GM19023 (cell line): ENCODE data around the gene HNF4A.
"Not testable (repeated sequence)": the region's sequence is repeated elsewhere in the genome, so short reads cannot be mapped to it uniquely, and the experiment has no call there.

Source experiments
- ATAC-seq: cut with Tn5 transposase; IDR thresholded peaks from one replicate; pipeline ENCODE4 v1.9.1; 2021; ENCODE audit warnings: mild to moderate bottlenecking, moderate library complexity; ENCODE audit not compliant: unreplicated experiment

The HNF4A gene

GRCh38 chr20:44461803-44462174, 106.3 kb downstream of the HNF4A start:
- no peak for ATAC-seq

- no peak for ATAC-seq
These were observed 108.0 kb downstream of the HNF4A start for GRCh38 chr20:44463466-44463865.

- ATAC-seq = no peak
These were observed 109.0 kb downstream of the HNF4A start for GRCh38 chr20:44464514-44464913.

- no peak for ATAC-seq
These were observed 109.6 kb downstream of the HNF4A start for GRCh38 chr20:44465001-44465560.

- no peak for ATAC-seq
These were observed 111.9 kb downstream of the HNF4A start for GRCh38 chr20:44467289-44467883.

GRCh38 chr20:44468044-44468782, 112.7 kb downstream of the HNF4A start:
- no peak for ATAC-seq

GRCh38 chr20:44470327-44470726, 114.8 kb downstream of the HNF4A start:
- no peak for ATAC-seq

- ATAC-seq = no peak
These were observed 116.0 kb downstream of the HNF4A start for GRCh38 chr20:44471481-44471882.

GRCh38 chr20:44472283-44472682, 116.8 kb downstream of the HNF4A start:
- not testable (repeated sequence) for ATAC-seq

- no peak for ATAC-seq
These were observed 119.8 kb downstream of the HNF4A start for GRCh38 chr20:44475372-44475693.

GRCh38 chr20:44475694-44476560, 120.4 kb downstream of the HNF4A start, which contains the start of gene TTPAL:
Gene TTPAL, plus strand, starts transcription at chr20:44475874. Its CDS starts 4,126 bp downstream, at chr20:44480000.
- peak; percentile 92 for ATAC-seq

- no peak for ATAC-seq
These were observed 121.7 kb downstream of the HNF4A start for GRCh38 chr20:44477151-44477550.

- ATAC-seq = no peak
These were observed 122.7 kb downstream of the HNF4A start for GRCh38 chr20:44478206-44478605.

- ATAC-seq = no peak
These were observed 124.1 kb downstream of the HNF4A start for GRCh38 chr20:44479643-44480042.

- ATAC-seq = no peak
These were observed 124.6 kb downstream of the HNF4A start for GRCh38 chr20:44480097-44480496.

- no peak for ATAC-seq
These were observed 126.4 kb downstream of the HNF4A start for GRCh38 chr20:44481719-44482416.

- ATAC-seq = no peak
These were observed 127.6 kb downstream of the HNF4A start for GRCh38 chr20:44483112-44483511.
